Hepatocyte (in vitro differentiated cells): Measurements from ENCODE around the gene DISC1. TPM values are rescaled to one million over a fixed set of nuclear protein-coding genes. Genes with fewer than 3 reads are reported as not detected.

ENCODE experiments used
- DNase-seq: peaks from one replicate; pipeline ENCODE4 v3.0.0-alpha.2; 2016; ENCODE audit warnings: low spot score
- H2AFZ ChIP-seq: fragments of 200-600 bp; sonication (generic); 2 replicates; pipeline ENCODE4 v1.6.0; 2016; ENCODE audit warnings: antibody characterized with exemption, mild to moderate bottlenecking
- H3K27ac ChIP-seq: fragments of 200-600 bp; sonication (generic); 2 replicates; pipeline ENCODE4 v1.5.1; 2016; ENCODE audit warnings: mild to moderate bottlenecking
- H3K27me3 ChIP-seq: fragments of 200-600 bp; sonication (generic); 2 replicates; pipeline ENCODE4 v1.6.1; 2016
- H3K36me3 ChIP-seq: fragments of 200-600 bp; sonication (generic); replicated peaks from 2 replicates; pipeline ENCODE4 v1.5.1; 2016; ENCODE audit warnings: low read depth; ENCODE audit not compliant: insufficient read depth
- H3K4me1 ChIP-seq: fragments of 200-600 bp; sonication (generic); 2 replicates; pipeline ENCODE4 v1.5.1; 2016; ENCODE audit warnings: mild to moderate bottlenecking, moderate library complexity; ENCODE audit not compliant: insufficient read depth
- H3K4me2 ChIP-seq: fragments of 200-600 bp; sonication (generic); 2 replicates; pipeline ENCODE4 v1.6.0; 2016
- H3K4me3 ChIP-seq: fragments of 200-600 bp; sonication (generic); 2 replicates; pipeline ENCODE4 v1.5.1; 2016; ENCODE audit warnings: mild to moderate bottlenecking
- H3K79me2 ChIP-seq: fragments of 200-600 bp; sonication (generic); 2 replicates; pipeline ENCODE4 v1.6.0; 2017; ENCODE audit warnings: mild to moderate bottlenecking
- H3K9me2 ChIP-seq: fragments of 200-600 bp; sonication (generic); replicated peaks from 2 replicates; pipeline ENCODE4 v1.6.0; 2017; ENCODE audit warnings: mild to moderate bottlenecking; ENCODE audit not compliant: insufficient read depth
- H3K9me3 ChIP-seq: fragments of 200-600 bp; sonication (generic); 2 replicates; pipeline ENCODE4 v1.5.1; 2016; ENCODE audit warnings: low read depth, mild to moderate bottlenecking
- H4K20me1 ChIP-seq: fragments of 200-600 bp; sonication (generic); 2 replicates; pipeline ENCODE4 v1.6.0; 2016; ENCODE audit warnings: mild to moderate bottlenecking; ENCODE audit not compliant: insufficient read depth, poor library complexity, severe bottlenecking
- EZH2 ChIP-seq: fragments of 200-600 bp; sonication (generic); IDR thresholded peaks from 2 replicates; pipeline ENCODE4 v1.6.1; 2016; ENCODE audit warnings: antibody characterized with exemption, mild to moderate bottlenecking, borderline replicate concordance
- EZH2phosphoT487 ChIP-seq: fragments of 200-600 bp; sonication (generic); IDR thresholded peaks from one replicate; pipeline ENCODE4 v1.6.1; 2018; ENCODE audit warnings: antibody characterized with exemption, mild to moderate bottlenecking, low read depth, moderate library complexity; ENCODE audit not compliant: unreplicated experiment, severe bottlenecking
- WGBS: methylation state at CpG from one replicate; pipeline ENCODE4 v1.1.6; 2016; ENCODE audit warnings: low lambda C conversion rate; ENCODE audit errors: missing lambda C conversion rate; 5-methylcytosine and 5-hydroxymethylcytosine counted together
- polyA plus RNA-seq: library from polyadenylated mRNA; unstranded; fragments of >200 nt; fragmentation: Nextera tagmentation; extraction: Ambion mirVana; gene quantifications from 2 replicates; pipeline ENCODE4 v1.2.1, GENCODE V29; 2016
- total RNA-seq: library from RNA; depleted of rRNA; stranded (reverse); fragments of >200 nt; gene quantifications from 2 replicates; pipeline ENCODE4 v1.2.3, GENCODE V29; 2014
- TF ChIP-seq, protein P1 (sequence below): fragments of 200-600 bp; sonication (generic); IDR thresholded peaks from 2 replicates; pipeline ENCODE4 v1.5.1; 2016; ENCODE audit warnings: antibody characterized with exemption, mild to moderate bottlenecking; ENCODE audit not compliant: poor library complexity

DISC1 gene
- total and polyA plus RNA-seq, 2 experiments from 2014 or later: 3.0 to 4.7 TPM

DNA sequence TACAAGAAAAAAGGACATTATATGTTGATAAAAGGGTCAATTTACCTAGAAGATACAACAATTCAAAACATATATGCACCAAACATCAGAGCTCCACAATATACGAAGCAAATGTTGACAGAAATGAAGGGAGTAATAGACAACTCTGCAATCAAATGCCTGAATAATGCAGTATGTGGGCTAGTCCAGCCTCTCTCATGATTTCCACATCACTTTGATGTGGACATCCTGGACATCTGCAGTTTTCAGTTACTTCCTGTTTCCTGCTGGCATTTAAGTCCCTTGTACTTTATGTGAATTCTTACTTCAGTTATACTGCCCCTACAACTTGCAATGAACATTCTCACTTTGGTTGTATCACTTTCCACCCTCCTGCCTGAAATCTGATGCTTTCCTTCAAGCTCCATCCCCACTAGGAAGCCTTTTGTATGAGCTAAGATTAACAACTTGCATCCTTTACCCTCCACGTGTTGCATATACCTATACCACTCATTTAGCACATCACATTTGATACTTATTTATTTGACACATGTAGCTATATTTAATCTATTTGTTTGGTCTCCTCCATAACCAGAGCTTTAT lies 36.7 kb downstream of the DISC1 start:
- TF ChIP-seq, protein P1, sequence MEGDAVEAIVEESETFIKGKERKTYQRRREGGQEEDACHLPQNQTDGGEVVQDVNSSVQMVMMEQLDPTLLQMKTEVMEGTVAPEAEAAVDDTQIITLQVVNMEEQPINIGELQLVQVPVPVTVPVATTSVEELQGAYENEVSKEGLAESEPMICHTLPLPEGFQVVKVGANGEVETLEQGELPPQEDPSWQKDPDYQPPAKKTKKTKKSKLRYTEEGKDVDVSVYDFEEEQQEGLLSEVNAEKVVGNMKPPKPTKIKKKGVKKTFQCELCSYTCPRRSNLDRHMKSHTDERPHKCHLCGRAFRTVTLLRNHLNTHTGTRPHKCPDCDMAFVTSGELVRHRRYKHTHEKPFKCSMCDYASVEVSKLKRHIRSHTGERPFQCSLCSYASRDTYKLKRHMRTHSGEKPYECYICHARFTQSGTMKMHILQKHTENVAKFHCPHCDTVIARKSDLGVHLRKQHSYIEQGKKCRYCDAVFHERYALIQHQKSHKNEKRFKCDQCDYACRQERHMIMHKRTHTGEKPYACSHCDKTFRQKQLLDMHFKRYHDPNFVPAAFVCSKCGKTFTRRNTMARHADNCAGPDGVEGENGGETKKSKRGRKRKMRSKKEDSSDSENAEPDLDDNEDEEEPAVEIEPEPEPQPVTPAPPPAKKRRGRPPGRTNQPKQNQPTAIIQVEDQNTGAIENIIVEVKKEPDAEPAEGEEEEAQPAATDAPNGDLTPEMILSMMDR: no peak
- no peak for TF ChIP-seq EZH2phosphoT487
- TF ChIP-seq EZH2: no peak

DNA sequence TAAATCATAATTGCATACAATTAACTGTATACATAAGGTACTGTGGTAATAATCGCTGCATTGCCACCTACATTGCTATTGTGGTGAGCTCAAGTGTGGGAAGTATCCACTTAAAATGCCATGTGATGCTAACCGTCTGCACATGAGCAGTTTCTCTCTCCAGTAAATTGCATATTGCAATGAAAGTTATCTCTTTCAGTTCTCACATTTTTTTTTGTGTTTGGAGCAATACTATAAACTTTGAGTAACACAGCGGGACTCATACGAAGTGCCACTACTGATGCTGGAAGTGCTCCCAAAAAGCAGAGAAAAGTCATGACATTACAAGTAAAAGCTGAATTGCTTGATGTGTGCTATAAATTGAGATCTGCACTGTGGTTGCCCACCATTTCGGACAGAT lies 38.5 kb downstream of the DISC1 start:
- no peaks in the 10 kb centered on the region for H3K9me2 ChIP-seq
- no peak overlapping the region for H3K27ac ChIP-seq
- WGBS: 82% methylated on average over 5 of the region's 5 CpGs
- H3K4me3 ChIP-seq: no peak overlapping the region
- H3K9me3 ChIP-seq: no peaks in the 10 kb centered on the region
- no peaks in the 10 kb centered on the region for H3K27me3 ChIP-seq
- H3K4me1 ChIP-seq: no peaks in the 10 kb centered on the region
- TF ChIP-seq EZH2phosphoT487 (no peak), EZH2 (no peak)
- TF ChIP-seq, protein P1: no peak
- H3K4me2 ChIP-seq: no peak overlapping the region
- H3K36me3 ChIP-seq: no peaks in the 10 kb centered on the region
- no peaks in the 10 kb centered on the region for H3K79me2 ChIP-seq
- DNase-seq: no peak
- H4K20me1 ChIP-seq: no peaks in the 10 kb centered on the region
- no peak overlapping the region for H2AFZ ChIP-seq

More for the DNA sequence above, 36.7 kb downstream of the DISC1 start:
- no peak overlapping the region for H2AFZ ChIP-seq
- no peaks in the 10 kb centered on the region for H3K79me2 ChIP-seq
- H3K4me3 ChIP-seq: no peak overlapping the region
- WGBS: 76% methylated on average over 2 of the region's 2 CpGs
- H3K27ac ChIP-seq: no peak overlapping the region
- no peak overlapping the region for H3K4me2 ChIP-seq
- no peaks in the 10 kb centered on the region for H3K36me3 ChIP-seq
- no peaks in the 10 kb centered on the region for H3K9me2 ChIP-seq
- DNase-seq: no peak
- no peaks in the 10 kb centered on the region for H3K9me3 ChIP-seq
- no peaks in the 10 kb centered on the region for H4K20me1 ChIP-seq
- no peaks in the 10 kb centered on the region for H3K27me3 ChIP-seq
- H3K4me1 ChIP-seq: no peaks in the 10 kb centered on the region

DNA sequence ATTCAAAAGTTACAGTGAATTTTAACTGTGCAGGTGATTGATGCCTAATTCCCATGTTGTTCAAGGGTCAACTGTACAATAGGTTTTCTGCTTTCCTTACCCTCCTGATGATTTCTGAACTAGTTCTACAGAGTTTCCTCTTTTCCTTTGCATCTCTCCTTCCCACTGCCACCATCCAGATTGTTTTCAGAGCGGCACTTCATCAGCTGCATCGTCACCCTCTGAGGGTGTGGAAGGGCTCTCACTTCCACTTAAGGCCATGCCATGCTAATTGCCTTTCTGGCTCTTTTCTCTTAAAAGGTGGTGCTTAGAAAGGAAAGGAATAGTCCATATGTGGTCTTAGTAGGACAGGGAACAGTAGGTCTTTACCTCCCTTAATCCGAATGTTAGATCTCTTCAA lies 39.1 kb downstream of the DISC1 start:
- H3K9me3 ChIP-seq: no peaks in the 10 kb centered on the region
- H3K27ac ChIP-seq: no peak overlapping the region
- no peaks in the 10 kb centered on the region for H3K4me1 ChIP-seq
- no peaks in the 10 kb centered on the region for H3K79me2 ChIP-seq
- no peaks in the 10 kb centered on the region for H3K27me3 ChIP-seq
- no peak overlapping the region for H3K4me2 ChIP-seq
- no peaks in the 10 kb centered on the region for H4K20me1 ChIP-seq
- no peak overlapping the region for H3K4me3 ChIP-seq
- DNase-seq: no peak
- no peaks in the 10 kb centered on the region for H3K36me3 ChIP-seq
- TF ChIP-seq EZH2 (no peak), EZH2phosphoT487 (no peak)
- TF ChIP-seq, protein P1: no peak
- WGBS: 94% methylated on average over 3 of the region's 3 CpGs
- H2AFZ ChIP-seq: no peak overlapping the region
- no peaks in the 10 kb centered on the region for H3K9me2 ChIP-seq
